T1000 (cell line): Measurements from ENCODE around the gene OLFM3.

Experiments
- DNase-seq: peaks from one replicate; lab custom pipeline; 2025; ENCODE audit warnings: mixed read lengths; lab: John Stamatoyannopoulos, UW

OLFM3 gene

DNA sequence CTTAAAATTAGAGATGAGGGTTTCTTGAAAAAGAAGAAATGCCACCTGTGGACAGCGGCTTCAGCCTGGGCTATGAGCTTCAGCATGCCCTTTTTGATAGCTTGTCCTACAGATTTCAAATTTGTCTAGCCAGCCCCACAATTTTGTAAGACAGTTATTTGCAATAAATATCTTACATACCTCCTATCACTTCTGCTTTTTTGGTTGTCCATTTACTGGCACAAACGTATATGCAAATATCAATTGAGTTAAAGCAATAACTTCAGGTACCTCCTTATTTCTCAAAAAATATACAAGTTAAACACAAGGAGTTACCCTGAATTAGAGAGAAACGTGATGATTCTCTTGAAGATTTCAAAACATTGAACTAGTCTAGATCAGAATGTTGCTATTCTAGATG, 53.5 kb downstream of the OLFM3 start:
- DNase-seq, result no peak

DNA sequence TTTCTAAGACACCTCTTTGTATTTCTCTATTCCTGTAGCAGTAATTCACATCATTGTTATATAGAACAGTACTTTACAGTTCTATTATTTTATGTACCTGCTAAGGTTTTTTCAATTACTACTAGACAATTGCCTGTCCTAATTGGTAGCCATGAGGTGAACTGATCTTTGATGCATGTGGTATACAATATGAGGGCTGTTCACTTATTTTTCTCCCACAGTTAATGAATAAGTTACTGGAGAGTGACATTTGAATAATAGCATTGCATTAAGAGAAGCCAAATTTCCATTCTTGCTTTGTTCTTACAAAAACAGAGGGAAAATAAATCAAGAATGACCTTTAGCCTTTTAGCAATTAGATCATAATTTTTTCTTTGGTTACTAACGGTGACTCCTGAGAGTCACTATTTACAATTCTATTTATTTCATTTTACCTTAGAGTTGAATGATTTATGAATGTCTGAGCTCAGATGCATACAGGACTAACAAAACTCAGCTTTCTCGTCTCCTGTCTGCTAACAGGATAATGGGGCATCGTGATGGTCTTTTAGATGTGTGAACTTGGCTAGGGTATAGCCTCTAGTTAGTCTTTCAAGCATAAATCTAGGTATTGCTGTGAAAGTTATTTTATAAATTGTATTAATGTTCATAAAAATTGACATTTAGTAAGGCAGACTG, 54.1 kb downstream of the OLFM3 start:
- DNase-seq, result no peak

DNA sequence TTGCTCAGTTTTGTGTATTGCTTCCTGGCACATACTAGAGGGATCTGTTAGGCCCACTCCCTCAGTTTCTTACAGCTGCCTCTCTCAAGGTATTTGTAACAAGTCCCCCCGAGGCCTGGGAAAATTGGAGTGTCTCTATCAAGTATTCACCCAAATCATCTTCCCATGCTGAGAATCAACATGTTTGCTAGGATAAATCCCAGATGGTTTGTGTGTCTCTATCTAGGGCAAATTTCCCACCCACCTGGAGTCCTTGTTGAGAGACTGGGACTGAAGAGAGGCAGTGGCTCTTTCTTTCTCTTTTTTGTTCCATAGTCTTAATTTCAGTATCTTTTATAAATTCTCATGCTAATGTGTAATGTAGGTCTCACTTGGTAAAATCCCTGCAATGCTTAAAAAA, 58.0 kb downstream of the OLFM3 start:
- no peak for DNase-seq

DNA sequence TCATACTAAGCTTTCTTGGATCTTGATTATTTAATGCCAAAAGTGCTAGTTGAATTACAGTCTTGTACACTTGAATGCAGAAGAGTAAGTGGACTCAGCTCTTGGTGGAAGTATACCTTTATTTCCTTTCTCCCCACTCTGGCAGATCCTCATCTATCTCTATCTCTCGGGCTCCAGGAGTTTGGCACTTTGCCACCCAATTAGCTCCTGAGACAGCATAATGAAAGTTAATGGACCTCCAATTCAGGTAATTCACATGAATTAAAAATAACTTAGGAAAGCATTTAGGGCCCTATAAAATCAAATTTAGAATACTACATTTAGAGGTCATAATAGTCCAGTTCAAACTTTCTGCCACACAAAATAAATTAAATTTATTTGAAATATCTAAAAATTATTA, 67.4 kb downstream of the OLFM3 start:
- no peak for DNase-seq

DNA sequence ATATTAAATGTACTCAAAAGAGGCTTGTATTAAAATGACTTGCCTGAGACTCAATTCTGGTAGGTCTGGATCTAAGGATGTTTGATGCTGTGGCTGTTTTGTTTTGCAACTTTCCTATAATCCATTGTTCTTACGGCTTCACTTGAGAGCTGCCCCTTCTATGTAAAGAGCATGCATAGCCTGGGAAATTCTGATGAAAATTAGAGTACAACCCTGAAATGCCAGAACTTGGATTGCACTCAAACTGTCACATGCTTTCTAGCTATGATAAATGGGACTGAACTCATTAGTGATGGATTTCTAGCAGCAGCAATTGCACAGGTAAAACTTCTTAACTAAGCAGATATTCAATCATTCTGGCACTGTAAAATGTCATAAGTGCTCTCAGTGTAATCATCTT, 67.9 kb downstream of the OLFM3 start:
- DNase-seq, result no peak

DNA sequence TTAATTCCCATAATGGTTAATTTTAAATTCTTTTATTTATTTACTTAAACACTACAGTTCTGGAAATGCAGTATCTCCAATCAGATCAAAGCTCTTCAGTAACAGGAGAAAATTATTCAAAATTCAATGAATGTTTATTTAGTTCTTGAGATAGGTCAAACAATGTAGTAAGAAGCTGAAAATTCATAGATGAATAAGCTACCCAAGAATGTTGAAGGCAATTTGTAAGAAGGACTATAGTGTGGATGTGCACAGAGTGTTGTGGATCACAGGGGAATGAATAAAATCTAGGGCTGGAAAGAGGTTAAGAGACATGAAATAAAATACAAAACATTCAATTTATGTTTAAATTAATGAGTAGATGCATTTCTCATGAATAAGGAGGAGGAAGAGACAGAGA, 72.0 kb downstream of the OLFM3 start:
- DNase-seq, result no peak

DNA sequence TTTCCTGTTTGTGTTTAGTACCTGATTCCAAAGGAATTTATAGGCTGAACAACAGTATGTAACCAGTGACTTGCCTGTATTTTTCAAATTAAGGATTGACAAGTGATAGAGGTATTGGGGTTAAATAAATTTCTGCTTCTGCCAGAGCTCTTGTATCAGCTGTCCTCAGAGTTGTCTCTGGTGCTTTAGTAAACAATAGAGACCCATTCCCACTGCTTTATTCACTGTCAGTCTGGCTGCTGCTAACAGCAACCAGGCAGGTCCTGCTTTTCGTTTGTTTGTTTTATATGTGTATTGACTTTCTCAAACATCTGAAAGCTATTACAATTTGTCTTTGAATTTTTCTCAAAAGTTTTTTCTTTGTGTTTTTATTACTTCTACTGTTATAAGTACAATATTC, 76.1 kb downstream of the OLFM3 start:
- DNase-seq, result no peak

DNA sequence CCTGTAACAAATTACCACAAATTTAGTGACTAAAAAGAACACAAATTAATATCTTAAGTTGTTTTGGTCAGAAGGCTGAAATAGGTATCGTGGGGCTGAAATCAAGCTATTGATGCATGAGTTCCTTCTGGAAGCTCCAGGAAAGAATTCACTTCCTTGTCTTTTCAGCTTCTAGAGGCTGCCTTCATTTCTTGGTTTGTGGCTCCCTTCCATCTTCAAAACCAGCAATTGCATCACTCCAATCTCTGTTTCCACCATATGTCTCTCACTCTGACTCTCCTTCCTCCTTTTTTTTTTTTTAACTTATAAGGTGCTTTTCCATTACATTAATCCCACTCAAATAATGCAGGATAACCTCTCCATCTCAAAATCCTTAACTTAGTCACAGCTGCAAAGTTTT, 78.4 kb downstream of the OLFM3 start:
- no peak for DNase-seq

DNA sequence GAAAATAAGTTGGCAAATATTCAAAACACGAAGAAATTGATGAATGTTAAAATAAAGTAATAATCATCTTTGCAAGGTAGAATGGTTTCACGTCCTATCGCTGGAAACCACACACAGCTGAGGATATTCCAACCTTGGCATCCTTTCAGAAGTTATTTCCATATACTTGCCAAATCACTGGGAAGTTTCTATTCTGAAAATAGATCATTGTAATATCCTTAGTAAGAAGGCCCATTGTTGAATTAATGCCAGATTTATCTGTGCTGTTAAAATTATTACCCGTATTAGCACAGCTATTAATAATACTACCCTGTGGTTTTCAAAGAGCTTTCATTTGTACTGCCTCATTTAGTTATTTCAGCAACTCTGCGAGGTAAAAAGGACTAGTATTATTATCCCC, 81.1 kb downstream of the OLFM3 start:
- DNase-seq, result no peak

DNA sequence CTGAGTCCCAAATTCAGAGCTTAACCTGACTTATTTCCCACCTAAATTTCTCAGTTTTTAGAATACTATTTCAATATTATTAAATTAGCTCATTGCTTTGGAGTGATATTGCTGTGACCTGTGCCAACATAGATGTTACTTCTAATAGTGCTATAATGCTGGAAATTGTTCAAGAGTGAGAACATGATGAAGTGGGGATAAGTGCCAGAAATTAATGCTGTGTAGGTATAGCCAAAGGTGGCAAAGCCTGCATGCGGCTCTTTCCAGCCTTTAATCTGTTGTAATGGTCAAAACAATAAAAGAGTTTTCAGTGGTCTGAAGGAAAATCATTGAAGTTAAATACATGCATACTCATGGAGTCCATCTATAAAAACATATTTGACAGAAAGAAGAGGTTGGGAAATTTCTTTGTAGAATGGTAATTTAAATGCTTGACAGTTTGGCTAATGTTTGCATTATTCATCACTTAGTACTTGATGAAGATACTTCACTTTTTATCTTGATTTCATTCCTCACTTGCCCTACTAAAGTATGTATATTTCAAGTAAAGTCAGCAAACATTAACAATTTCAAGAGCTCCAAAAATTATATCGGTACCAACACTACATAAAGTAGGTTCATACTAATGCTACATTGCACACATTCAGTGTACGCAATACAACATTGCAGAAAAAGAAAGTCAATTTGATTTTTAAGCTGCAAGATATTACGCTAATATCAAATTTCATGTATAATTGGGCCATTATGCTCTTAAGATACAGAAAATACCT, 82.1 kb downstream of the OLFM3 start:
- no peak for DNase-seq

DNA sequence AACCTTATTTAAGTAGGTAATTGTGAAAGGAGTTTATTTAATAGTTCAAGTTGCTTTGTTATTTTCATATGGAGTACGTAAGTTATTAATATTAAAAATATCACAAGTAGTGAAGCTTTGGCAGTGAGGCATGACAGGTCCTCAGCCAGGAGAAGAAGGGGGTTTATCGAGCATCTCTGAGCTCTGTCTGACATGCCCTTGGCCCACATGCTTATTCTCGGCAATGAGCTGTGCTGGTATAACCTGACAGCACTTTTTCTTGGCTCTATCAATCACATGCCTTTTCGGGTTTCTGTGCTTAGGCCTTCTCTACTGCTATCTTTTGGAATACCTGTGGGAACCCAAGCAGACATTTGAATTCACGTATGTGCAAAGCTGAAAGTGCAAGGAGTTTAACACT, 84.8 kb downstream of the OLFM3 start:
- no peak for DNase-seq

DNA sequence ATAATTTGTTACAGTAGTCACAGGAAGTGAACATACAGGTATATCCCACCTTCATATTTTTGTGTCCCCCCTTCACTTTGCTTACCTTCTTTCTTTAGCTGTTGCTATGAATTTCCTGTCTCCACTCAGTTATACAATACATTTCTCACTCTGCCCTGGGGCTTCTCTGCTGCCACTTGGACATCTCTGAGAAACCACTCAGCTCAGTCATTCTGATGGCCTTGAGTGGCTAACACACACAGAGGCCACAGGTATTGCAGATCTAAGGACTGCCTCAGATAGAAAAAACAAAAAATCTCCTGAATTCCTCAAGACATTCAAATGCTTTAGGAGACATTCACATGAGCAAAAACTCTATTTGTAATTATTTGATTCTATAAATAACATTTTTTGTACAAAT, 87.7 kb downstream of the OLFM3 start:
- DNase-seq, result no peak

DNA sequence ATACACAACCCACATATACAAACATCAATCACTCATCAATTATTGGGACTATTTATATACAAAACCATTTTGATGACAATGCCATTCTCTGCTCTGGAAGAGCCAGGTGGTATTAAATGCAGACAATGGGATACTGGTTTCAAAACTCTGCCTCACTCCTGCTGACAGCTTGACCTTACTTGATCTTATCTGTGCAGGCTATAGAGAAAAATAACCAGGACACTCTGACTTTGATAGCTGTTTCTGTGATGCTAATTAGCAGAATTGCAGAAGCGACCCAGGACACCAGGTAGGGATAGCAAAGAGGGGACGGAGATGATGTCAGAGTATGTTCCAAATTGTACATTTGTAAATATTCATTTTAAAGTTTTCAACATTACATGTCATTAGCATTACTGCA, 89.5 kb downstream of the OLFM3 start:
- no peak for DNase-seq

DNA sequence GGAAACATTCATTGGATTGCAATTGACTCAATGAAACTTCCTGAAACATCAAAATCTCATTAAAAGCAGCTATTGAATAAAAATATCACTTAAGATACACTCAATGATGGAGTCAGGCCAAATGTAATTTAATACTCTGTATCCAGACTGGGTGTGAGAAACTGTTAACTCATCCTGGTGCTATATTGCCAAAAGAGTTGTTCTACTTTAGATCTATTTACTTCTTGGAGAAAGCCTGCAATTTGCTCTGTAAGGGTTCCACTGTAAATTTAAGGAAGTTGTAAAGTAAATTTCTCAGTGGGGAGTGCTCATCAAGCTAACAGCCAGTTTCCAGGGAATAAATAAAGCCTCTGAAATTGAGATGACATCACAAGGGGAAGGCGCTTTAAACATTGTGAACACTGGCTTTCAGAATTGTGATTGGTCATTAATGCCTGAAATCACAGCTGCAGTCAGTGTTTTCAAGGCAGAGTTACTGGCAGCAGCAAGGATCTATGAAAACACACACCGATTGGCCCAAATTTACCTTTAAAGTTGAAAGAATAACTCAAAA, 91.4 kb downstream of the OLFM3 start:
- DNase-seq, result no peak

DNA sequence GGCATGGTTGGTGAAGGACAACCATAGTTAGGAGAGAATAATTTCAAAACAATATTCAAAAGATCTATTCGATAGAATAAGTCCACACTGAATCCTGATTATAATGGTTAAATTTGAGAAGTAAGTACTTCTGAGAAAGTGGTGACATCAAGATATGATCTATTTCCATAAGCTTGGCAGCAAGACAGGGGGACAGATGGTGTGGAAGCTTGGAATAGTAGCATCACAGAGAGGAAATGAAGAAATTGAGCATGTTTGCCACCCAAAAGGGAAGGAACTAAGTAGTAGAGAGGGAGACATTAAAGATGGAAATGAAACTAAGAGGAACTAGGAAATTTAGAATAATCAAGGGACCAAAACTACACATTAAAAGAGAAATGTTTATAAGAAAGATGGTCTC, 94.5 kb downstream of the OLFM3 start:
- DNase-seq, result no peak

DNA sequence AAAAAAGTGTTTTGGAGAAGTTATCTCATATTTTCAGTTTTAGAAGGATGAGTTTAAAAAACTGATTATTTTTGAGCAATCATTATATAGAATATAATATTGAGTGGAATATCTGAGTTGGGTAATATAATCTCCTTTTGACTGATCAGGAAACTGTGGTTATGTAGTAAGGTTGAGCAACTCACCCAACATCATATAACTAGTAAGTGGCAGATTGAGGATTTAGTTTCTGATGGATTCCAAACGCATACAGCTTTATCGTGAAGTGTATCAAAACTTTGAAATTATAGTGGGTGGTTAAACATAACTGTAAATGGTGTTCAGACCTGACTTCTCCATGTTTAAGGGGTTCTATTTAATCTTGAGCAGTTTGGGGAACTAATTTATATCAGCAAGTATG, 98.6 kb downstream of the OLFM3 start:
- DNase-seq, result no peak

DNA sequence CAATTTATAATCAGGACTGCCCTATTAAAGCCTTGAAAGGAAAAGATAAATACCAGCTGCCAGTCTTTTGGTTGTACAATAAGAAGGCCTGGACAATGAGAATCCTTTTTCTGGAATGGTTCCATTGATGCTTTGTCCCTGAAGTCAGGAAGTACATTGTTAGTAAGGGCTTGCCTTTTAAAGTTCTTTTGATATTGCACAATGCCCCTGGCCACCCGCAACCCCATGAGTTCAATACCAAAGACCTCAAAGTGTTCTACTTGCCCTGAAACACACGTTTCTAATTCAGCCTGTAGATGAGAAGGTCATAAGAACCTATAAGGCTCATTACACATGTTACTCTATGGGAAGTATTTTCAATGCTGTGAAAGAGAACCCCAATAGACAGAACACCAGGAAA, 112.1 kb downstream of the OLFM3 start:
- no peak for DNase-seq

DNA sequence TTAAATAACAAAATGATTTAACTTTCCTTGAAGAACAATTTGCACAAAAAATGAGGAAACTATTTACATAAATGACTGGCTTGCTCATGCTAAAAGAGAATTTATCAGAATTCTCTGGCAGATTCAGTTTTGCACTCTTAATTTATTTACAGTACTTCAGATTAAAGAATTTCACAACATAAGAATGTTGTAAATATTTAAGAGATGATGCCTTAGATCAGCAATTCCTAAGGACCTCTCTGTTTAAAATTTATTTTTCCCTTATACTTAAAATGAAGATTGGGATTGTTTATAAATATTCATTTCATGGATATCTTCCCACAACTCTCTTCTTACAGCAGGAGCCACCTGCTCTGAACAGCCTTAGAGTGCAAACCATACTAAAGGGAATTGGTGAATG, 120.8 kb downstream of the OLFM3 start:
- no peak for DNase-seq

DNA sequence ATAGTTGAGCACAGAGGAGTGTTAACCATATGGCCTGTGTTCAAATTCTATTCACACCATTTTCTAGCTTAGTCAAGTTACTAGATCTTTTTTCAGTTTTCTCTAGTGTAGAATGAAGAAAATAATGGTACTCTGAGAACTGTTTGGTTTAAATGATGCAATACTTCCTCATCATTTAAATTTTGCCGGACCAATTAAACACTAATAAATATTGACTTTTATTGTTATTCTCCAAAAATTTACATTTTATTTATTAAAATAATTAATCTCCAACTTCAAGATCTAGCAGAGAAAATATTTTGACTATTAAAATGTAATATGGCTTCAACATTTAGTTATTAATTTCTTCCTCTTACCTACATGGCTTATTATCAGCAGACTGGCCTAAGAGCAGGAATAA, 123.1 kb downstream of the OLFM3 start:
- no peak for DNase-seq

DNA sequence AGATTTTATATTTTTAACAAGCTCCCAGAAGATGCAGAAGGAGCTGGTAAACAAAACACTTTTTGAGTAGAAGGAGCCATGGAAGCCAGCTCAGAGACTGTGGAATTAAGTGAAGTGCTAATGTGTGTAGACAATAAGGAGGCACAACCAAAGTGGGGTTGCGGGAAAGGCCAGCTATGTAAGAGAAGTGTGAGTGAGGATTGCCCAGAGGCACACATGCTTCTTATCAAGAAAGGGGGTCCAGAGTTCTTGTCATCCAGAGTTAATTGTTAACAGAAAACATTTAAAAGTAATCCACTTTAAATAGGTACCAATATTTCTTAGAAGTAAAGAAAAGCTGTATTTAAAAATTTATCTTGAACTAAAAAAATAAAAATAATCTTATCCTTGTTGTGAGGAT, 136.8 kb downstream of the OLFM3 start:
- no peak for DNase-seq

DNA sequence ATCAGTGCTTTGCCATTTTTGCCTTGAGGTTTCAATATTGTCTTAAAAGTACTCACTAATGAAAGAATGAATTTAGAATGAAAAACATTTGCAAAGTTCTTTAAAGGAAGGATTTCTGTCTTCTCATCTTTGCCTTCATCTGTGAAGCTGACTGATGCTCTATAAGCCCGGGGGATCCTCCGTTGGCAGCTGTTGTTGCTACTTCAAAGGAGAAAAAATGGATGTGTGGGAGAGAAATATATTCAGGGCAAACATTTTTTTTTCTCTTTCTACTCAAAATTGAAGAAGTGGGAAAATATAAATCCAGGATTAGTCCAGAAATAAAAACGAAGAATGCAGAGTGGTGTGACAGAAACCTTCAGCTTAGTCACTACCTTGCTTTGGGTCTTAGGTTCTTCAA, 142.5 kb downstream of the OLFM3 start:
- no peak for DNase-seq

DNA sequence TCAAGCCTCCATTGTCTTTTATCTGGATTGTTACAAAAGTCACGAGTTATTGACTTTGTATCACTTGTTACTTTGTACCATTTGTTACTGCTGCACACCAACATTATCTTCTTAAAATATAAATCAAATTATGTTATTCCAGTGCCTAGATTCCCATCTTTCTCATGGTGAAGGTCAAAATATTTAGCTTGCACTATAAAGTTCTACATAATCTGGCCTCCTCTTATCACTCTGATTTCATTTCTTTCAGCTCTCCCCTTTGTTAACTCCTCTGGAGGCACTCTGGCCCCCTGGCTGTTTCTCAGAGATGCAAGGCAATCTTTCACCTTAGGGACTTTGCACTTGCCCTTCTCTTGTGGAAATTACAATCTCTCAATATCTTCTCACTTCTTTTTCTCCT, 143.8 kb downstream of the OLFM3 start:
- DNase-seq, result no peak

DNA sequence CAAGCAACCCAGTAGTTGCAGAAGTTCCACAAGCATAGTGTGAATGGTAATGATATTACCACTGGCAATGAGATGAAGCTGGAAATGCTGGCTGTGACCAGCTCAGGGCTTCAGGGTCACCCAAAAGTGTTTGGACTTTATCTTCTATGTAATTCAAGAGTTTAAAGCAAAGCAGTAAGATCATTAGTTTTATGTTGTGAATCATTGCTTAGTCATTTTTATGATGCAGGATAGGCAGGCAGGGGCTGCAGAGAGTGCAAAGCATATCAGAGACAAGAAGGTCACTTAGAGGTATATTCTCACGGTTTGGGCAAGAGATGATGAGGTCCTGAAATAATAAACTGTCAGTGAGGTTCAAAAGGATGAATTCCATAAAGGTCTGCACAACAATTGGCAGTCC, 147.4 kb downstream of the OLFM3 start:
- no peak for DNase-seq

DNA sequence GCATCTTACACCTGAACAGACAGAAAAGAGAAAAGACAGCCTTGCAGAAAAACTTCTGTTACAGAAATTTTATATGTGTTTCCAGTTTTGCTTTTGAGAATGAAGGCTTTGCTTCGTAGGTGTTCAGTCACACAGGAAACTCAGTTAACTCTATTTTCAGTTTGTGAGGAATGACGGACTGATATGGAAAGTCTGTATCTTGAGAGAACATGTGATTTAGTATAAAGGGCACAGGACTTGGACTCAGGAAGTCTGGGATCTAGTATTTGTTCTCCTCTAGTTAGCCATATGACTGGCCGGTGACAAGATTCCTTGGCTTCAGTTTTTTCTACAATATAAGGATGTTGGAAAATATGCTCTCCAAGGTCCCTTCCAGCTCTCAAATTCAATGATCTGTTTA, 149.1 kb downstream of the OLFM3 start:
- DNase-seq, result no peak
